WTC11 (cell line): ENCODE measurements around the gene STPG3. TPM values are rescaled to one million over a fixed set of nuclear protein-coding genes. Genes with fewer than 3 reads are reported as not detected.

Experiments
- ATAC-seq: fragments of 200-7000 bp; cut with Tn5 transposase; 2 replicates; pipeline ENCODE4 v1.10.0; 2021; ENCODE audit warnings: mild to moderate bottlenecking, moderate library complexity
- CTCF ChIA-PET: fragments of 300-600 bp; sonication (Branson Sonifier 250); formaldehyde crosslinking; loops from one replicate; lab custom pipeline; 2021; ENCODE audit warnings: antibody characterized with exemption; lab: Charles Lee
- POLR2A ChIA-PET: fragments of 350-600 bp; sonication (Branson Sonifier 250); formaldehyde crosslinking; loops from one replicate; lab custom pipeline; 2021; ENCODE audit warnings: antibody characterized with exemption; lab: Charles Lee
- DNase-seq: peaks from one replicate; pipeline ENCODE4 v3.0.0; 2021; ENCODE audit warnings: low spot score
- H3K27ac Mint-ChIP-seq: 2 replicates; pipeline ENCODE4 v1.8.0; 2021; ENCODE audit warnings: mixed read lengths
- H3K27me3 Mint-ChIP-seq: 2 replicates; pipeline ENCODE4 v1.8.0; 2021; ENCODE audit warnings: low read depth, mild to moderate bottlenecking, moderate library complexity, mixed read lengths
- H3K36me3 Mint-ChIP-seq: 2 replicates; pipeline ENCODE4 v1.8.0; 2021; ENCODE audit warnings: mixed read lengths
- H3K4me1 Mint-ChIP-seq: 2 replicates; pipeline ENCODE4 v1.8.0; 2022; ENCODE audit warnings: mixed read lengths
- H3K4me3 Mint-ChIP-seq: 2 replicates; pipeline ENCODE4 v1.8.0; 2021; ENCODE audit warnings: mild to moderate bottlenecking, moderate library complexity, mixed read lengths
- H3K9me3 Mint-ChIP-seq: 2 replicates; pipeline ENCODE4 v1.8.0; 2021; ENCODE audit warnings: mixed read lengths
- FOXP1 ChIP-seq: sonication (generic); formaldehyde crosslinking; IDR thresholded peaks from 2 replicates; pipeline ENCODE4 v1.8.0; 2022; ENCODE audit warnings: missing genetic modification reagents, mild to moderate bottlenecking, moderate library complexity, borderline replicate concordance
- HMGA2 ChIP-seq: fragments of 250-450 bp; sonication (Bioruptor Pico); IDR thresholded peaks from 2 replicates; pipeline ENCODE4 v1.4.0; 2021; ENCODE audit warnings: mild to moderate bottlenecking, moderate library complexity
- IRF2 ChIP-seq: sonication (generic); formaldehyde crosslinking; IDR thresholded peaks from 2 replicates; pipeline ENCODE4 v1.8.0; 2022; ENCODE audit warnings: low read depth, missing genetic modification reagents, borderline replicate concordance
- MYBL2 ChIP-seq: sonication (generic); formaldehyde crosslinking; IDR thresholded peaks from 2 replicates; pipeline ENCODE4 v1.8.1; 2023; ENCODE audit warnings: mild to moderate bottlenecking, moderate library complexity, missing genetic modification reagents
- NR2C2 ChIP-seq: sonication (generic); formaldehyde crosslinking; IDR thresholded peaks from 2 replicates; pipeline ENCODE4 v1.8.0; 2022; ENCODE audit warnings: mild to moderate bottlenecking, missing genetic modification reagents
- SOX15 ChIP-seq: fragments of 250-450 bp; sonication (Bioruptor Pico); IDR thresholded peaks from 2 replicates; pipeline ENCODE4 v1.9.0; 2021; ENCODE audit warnings: mild to moderate bottlenecking
- TEAD1 ChIP-seq: sonication (generic); formaldehyde crosslinking; IDR thresholded peaks from 2 replicates; pipeline ENCODE4 v1.8.0; 2022; ENCODE audit warnings: mild to moderate bottlenecking, missing genetic modification reagents
- ZNF317 ChIP-seq: sonication (generic); formaldehyde crosslinking; IDR thresholded peaks from 2 replicates; pipeline ENCODE4 v1.8.1; 2023; ENCODE audit warnings: low read depth, mild to moderate bottlenecking, moderate library complexity, missing genetic modification reagents, borderline replicate concordance
- ZNF396 ChIP-seq: fragments of 250-450 bp; sonication (Bioruptor Pico); IDR thresholded peaks from 2 replicates; pipeline ENCODE4 v1.8.0; 2021; ENCODE audit warnings: mild to moderate bottlenecking, moderate library complexity, borderline replicate concordance
- ZNF416 ChIP-seq: fragments of 250-450 bp; sonication (Bioruptor Pico); IDR thresholded peaks from 2 replicates; pipeline ENCODE4 v1.9.0; 2021; ENCODE audit warnings: mild to moderate bottlenecking, inconsistent platforms
- total RNA-seq: library from RNA; stranded (reverse); gene quantifications from 3 replicates; pipeline ENCODE4 v1.2.3, GENCODE V29; 2021
- TF ChIP-seq, protein P1 (sequence below): sonication (generic); formaldehyde crosslinking; IDR thresholded peaks from 2 replicates; pipeline ENCODE4 v1.8.0; 2022; ENCODE audit warnings: mild to moderate bottlenecking, missing genetic modification reagents
- TF ChIP-seq, protein P2 (sequence below): fragments of 250-450 bp; sonication (Bioruptor Pico); IDR thresholded peaks from 2 replicates; pipeline ENCODE4 v1.9.0; 2021; ENCODE audit warnings: mild to moderate bottlenecking, borderline replicate concordance
- TF ChIP-seq, protein P3 (sequence below): fragments of 250-450 bp; sonication (Bioruptor Pico); conservative IDR thresholded peaks from 2 replicates; pipeline ENCODE4 v1.9.0; 2021; ENCODE audit warnings: mild to moderate bottlenecking

STPG3 gene
- total RNA-seq, 1 experiment from 2014 or later = 0.26 TPM

DNA sequence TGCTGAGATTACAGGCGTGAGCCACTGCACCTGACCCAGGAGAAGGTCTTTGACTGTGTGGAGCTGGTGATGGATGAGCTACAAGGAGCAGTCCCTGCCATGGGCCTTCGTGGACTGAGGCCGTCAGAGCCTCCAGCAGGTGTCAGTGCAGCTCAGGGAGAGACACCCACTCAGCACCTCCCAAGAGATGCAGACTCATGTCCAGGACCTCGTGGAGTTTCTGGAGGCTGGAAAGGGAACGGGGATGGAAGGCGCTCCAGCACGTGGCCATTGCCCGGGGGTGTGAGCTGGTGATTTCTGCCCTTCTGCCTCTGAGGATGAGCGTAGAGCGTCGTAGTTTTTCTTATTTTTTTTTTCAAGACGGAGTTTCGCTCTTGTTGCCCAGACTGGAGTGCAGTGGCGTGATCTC is 35.9 kb downstream of the STPG3 start:
- Mint-ChIP-seq H3K27ac (no peak overlapping the region), H3K36me3 (peaks cover 3% of the 10 kb centered on the region), H3K27me3 (peaks cover 26% of the 10 kb centered on the region), H3K4me3 (no peak overlapping the region), H3K4me1 (no peaks in the 10 kb centered on the region), H3K9me3 (peaks cover 3% of the 10 kb centered on the region)
- TF ChIP-seq NR2C2 (CRISPR knock-in tag) (no peak), ZNF396 (CRISPR knock-in tag) (no peak), MYBL2 (CRISPR knock-in tag) (0 out of 2 replicates have a peak, but pooled peaks have one; percentile 34), FOXP1 (CRISPR knock-in tag) (peak; percentile 46; the same call in 1 of the 2 replicates), ZNF317 (CRISPR knock-in tag) (peak; percentile 37; the same call in 1 of the 2 replicates)
- TF ChIP-seq, protein P1, sequence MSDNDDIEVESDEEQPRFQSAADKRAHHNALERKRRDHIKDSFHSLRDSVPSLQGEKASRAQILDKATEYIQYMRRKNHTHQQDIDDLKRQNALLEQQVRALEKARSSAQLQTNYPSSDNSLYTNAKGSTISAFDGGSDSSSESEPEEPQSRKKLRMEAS (CRISPR knock-in tag) = peak; percentile 62; the same call in 1 of the 2 replicates
- TF ChIP-seq, protein P2, sequence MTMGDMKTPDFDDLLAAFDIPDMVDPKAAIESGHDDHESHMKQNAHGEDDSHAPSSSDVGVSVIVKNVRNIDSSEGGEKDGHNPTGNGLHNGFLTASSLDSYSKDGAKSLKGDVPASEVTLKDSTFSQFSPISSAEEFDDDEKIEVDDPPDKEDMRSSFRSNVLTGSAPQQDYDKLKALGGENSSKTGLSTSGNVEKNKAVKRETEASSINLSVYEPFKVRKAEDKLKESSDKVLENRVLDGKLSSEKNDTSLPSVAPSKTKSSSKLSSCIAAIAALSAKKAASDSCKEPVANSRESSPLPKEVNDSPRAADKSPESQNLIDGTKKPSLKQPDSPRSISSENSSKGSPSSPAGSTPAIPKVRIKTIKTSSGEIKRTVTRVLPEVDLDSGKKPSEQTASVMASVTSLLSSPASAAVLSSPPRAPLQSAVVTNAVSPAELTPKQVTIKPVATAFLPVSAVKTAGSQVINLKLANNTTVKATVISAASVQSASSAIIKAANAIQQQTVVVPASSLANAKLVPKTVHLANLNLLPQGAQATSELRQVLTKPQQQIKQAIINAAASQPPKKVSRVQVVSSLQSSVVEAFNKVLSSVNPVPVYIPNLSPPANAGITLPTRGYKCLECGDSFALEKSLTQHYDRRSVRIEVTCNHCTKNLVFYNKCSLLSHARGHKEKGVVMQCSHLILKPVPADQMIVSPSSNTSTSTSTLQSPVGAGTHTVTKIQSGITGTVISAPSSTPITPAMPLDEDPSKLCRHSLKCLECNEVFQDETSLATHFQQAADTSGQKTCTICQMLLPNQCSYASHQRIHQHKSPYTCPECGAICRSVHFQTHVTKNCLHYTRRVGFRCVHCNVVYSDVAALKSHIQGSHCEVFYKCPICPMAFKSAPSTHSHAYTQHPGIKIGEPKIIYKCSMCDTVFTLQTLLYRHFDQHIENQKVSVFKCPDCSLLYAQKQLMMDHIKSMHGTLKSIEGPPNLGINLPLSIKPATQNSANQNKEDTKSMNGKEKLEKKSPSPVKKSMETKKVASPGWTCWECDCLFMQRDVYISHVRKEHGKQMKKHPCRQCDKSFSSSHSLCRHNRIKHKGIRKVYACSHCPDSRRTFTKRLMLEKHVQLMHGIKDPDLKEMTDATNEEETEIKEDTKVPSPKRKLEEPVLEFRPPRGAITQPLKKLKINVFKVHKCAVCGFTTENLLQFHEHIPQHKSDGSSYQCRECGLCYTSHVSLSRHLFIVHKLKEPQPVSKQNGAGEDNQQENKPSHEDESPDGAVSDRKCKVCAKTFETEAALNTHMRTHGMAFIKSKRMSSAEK (CRISPR knock-in tag) = no peak
- CTCF ChIA-PET = interaction anchor here (0.6 to 1.9 kb wide), 50 partner anchors 8 to 265 kb away, joined by 3 to 60 read pairs (median 5); partner anchors contain the start of genes ENTPD8, EXD3, MRPL41 and NOXA1
- DNase-seq = peak; percentile 75
- POLR2A ChIA-PET = interaction anchor here (0.7 kb wide), 2 partner anchors 42 to 121 kb away, joined by 4 read pairs; no protein-coding TSS in a partner anchor
- peak; percentile 99 for ATAC-seq

DNA sequence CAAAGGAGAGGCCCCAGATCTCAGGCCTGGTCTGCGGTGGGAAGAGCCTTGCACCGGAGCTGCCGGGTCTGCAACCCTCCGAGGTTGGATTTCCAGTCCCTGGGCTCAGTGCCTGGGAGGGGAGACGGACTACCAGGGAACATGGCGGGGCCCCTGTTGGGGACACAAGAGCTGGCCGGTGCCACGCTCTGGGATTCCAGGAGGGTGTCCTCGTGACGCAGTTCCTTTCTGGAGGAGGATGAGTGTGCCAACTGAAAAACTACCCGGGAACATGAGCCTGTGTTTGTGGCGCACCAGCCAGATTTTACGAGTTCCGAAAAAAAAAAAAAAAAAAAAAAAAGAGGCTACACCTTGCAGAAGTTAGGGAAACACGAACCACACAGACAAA is 42.0 kb downstream of the STPG3 start:
- POLR2A ChIA-PET = no interaction called here
- H3K27me3 Mint-ChIP-seq = peaks cover 29% of the 10 kb centered on the region
- CTCF ChIA-PET = interaction anchor here (0.6 to 2.1 kb wide), 7 partner anchors 10 to 225 kb away, joined by 3 to 13 read pairs (median 4); partner anchors contain the start of genes EXD3, NRARP and RNF224
- H3K27ac Mint-ChIP-seq = peak overlapping the region; percentile 22; the same call in 1 of the 2 replicates
- H3K4me1 Mint-ChIP-seq = peaks cover 29% of the 10 kb centered on the region
- TF ChIP-seq, protein P2 (CRISPR knock-in tag) = no peak
- TF ChIP-seq SOX15 (CRISPR knock-in tag) (no peak), HMGA2 (CRISPR knock-in tag) (no peak), NR2C2 (CRISPR knock-in tag) (no peak), TEAD1 (CRISPR knock-in tag) (no peak), IRF2 (CRISPR knock-in tag) (no peak), ZNF416 (CRISPR knock-in tag) (no peak)
- TF ChIP-seq, protein P3, sequence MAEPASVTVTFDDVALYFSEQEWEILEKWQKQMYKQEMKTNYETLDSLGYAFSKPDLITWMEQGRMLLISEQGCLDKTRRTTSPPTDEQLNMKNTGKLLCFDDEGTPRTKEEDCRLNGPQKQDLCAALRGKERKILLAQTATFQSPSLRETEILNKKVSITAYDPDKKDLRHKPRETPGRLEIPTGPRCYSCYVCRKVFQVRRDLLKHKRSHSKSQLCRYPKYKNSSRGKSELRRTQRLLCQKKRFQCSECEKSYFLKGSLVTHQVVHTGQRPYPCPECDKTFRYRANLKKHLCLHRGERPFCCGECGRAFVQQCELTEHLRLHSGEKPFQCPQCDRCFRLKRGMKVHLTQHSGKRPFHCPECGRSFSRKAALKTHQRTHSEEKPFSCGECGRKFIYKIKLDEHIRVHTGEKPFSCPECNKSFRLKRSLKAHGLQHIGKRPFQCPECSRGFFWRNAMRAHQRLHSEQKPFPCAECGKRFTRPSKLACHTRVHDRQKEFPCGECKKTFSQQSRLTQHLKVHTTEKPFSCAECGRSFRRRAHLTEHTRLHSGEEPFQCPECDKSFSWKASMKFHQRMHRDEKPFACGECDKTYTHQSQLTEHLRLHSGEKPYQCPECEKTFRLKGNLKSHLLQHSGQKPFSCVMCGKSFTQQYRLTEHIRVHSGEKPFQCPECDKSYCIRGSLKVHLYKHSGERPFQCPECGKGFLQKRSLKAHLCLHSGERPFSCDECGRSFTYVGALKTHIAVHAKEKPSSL (CRISPR knock-in tag) = no peak
- H3K9me3 Mint-ChIP-seq = peaks cover 4% of the 10 kb centered on the region
- ATAC-seq (no peak), DNase-seq (peak; percentile 32)
- H3K36me3 Mint-ChIP-seq = peaks cover 2% of the 10 kb centered on the region; the same call in 1 of the 2 replicates
- H3K4me3 Mint-ChIP-seq = no peak overlapping the region
